ENCODE results near the gene SH3PXD2B.

- TF ChIP-seq, protein P1, sequence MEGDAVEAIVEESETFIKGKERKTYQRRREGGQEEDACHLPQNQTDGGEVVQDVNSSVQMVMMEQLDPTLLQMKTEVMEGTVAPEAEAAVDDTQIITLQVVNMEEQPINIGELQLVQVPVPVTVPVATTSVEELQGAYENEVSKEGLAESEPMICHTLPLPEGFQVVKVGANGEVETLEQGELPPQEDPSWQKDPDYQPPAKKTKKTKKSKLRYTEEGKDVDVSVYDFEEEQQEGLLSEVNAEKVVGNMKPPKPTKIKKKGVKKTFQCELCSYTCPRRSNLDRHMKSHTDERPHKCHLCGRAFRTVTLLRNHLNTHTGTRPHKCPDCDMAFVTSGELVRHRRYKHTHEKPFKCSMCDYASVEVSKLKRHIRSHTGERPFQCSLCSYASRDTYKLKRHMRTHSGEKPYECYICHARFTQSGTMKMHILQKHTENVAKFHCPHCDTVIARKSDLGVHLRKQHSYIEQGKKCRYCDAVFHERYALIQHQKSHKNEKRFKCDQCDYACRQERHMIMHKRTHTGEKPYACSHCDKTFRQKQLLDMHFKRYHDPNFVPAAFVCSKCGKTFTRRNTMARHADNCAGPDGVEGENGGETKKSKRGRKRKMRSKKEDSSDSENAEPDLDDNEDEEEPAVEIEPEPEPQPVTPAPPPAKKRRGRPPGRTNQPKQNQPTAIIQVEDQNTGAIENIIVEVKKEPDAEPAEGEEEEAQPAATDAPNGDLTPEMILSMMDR (IDR thresholded peaks at IDR 0.05; ENCODE audit: low read depth, low read length, poor library complexity, severe bottlenecking): no peak
- no peak for TF ChIP-seq EZH2phosphoT487 (IDR thresholded peaks at IDR 0.05; ENCODE audit: borderline replicate concordance, low read length)
These were observed 40.6 kb downstream of the SH3PXD2B start for GRCh38 chr5:172413601-172414171.
